CD14-positive monocyte (primary cell): ENCODE measurements around the gene HGFAC. TPM values are rescaled to one million over a fixed set of nuclear protein-coding genes. Genes with fewer than 3 reads are reported as not detected.

Source experiments
- DNase-seq, 3 donors: peaks; one replicate each; pipeline ENCODE4 v3.0.0-alpha.2; 2011 to 2022
- H2AFZ ChIP-seq: 2 replicates; pipeline ENCODE4 v1.6.0; 2012; ENCODE audit warnings: mild to moderate bottlenecking, low read depth, low read length, inconsistent platforms; ENCODE audit not compliant: insufficient read depth, poor library complexity, severe bottlenecking
- H3K27ac ChIP-seq, 2 donors: 1 replicate in 1 of 2; 2 replicates in 1 of 2; pipeline ENCODE4 v1.5.1; 2012 to 2013; ENCODE audit warnings: low read length in 2 of 2, control low read depth in 1 of 2, inconsistent platforms in 1 of 2, low read depth in 1 of 2, mild to moderate bottlenecking in 1 of 2
- H3K27me3 ChIP-seq, 2 donors: one replicate each; pipeline versions ENCODE4 v1.6.0 to v1.6.1; 2011 to 2013; ENCODE audit warnings: low read length in 2 of 2; ENCODE audit not compliant: control insufficient read depth in 2 of 2, insufficient read depth in 2 of 2
- H3K36me3 ChIP-seq, 2 donors: replicated peaks in 1 of 2; 1 replicate in 1 of 2; 2 replicates in 1 of 2; pipeline versions ENCODE4 v1.5.1 to v1.6.1; 2012 to 2013; ENCODE audit warnings: low read length in 2 of 2, control low read depth in 1 of 2, inconsistent platforms in 1 of 2, mild to moderate bottlenecking in 1 of 2; ENCODE audit not compliant: insufficient read depth in 2 of 2, control insufficient read depth in 1 of 2
- H3K4me1 ChIP-seq, 2 donors: 1 replicate in 1 of 2; 2 replicates in 1 of 2; pipeline versions ENCODE4 v1.5.1 to v1.6.1; 2012 to 2013; ENCODE audit warnings: low read length in 2 of 2, control low read depth in 1 of 2, inconsistent platforms in 1 of 2, mild to moderate bottlenecking in 1 of 2, moderate library complexity in 1 of 2; ENCODE audit not compliant: insufficient read depth in 2 of 2, control insufficient read depth in 1 of 2
- H3K4me2 ChIP-seq: replicated peaks from 2 replicates; pipeline ENCODE3; 2012; ENCODE audit warnings: low read length, moderate library complexity, mild to moderate bottlenecking; ENCODE audit not compliant: poor library complexity, severe bottlenecking; ENCODE audit errors: extremely low read depth
- H3K4me3 ChIP-seq, 3 experiments: fragments of 200-600 bp in 1 of 3; sonication (generic) in 1 of 3; replicated peaks in 1 of 3; 1 replicate in 2 of 3; 2 replicates in 1 of 3; pipeline ENCODE4 v1.5.1; 2011 to 2013; ENCODE audit warnings: low read length in 3 of 3, mild to moderate bottlenecking in 3 of 3, control low read depth in 2 of 3, low read depth in 2 of 3, inconsistent platforms in 1 of 3, moderate library complexity in 1 of 3
- H3K79me2 ChIP-seq: 2 replicates; pipeline ENCODE4 v1.6.0; 2012; ENCODE audit warnings: mild to moderate bottlenecking, control low read depth, inconsistent platforms, low read length, moderate library complexity; ENCODE audit not compliant: insufficient read depth
- H3K9ac ChIP-seq: 2 replicates; pipeline ENCODE4 v1.6.0; 2017; ENCODE audit warnings: low read length, mild to moderate bottlenecking; ENCODE audit not compliant: insufficient read depth, poor library complexity, severe bottlenecking
- H3K9me3 ChIP-seq, 2 donors: replicated peaks in 1 of 2; 1 replicate in 1 of 2; 2 replicates in 1 of 2; pipeline versions ENCODE4 v1.5.1 to v1.6.1; 2012 to 2013; ENCODE audit warnings: low read length in 2 of 2, control low read depth in 1 of 2; ENCODE audit not compliant: control insufficient read depth in 1 of 2, insufficient read depth in 1 of 2
- H4K20me1 ChIP-seq: 2 replicates; pipeline ENCODE4 v1.6.0; 2012; ENCODE audit warnings: mild to moderate bottlenecking, low read length, control low read depth, moderate library complexity; ENCODE audit not compliant: insufficient read depth
- H3K27ac Mint-ChIP-seq, 7 donors: one replicate each; pipeline ENCODE4 v1.8.0; 2020; ENCODE audit warnings: mild to moderate bottlenecking in 7 of 7, mixed read lengths in 7 of 7, moderate library complexity in 6 of 7, inconsistent platforms in 2 of 7
- H3K27me3 Mint-ChIP-seq, 3 donors: one replicate each; pipeline ENCODE4 v1.8.0; 2021 to 2022; ENCODE audit warnings: low read depth in 3 of 3, mild to moderate bottlenecking in 3 of 3, mixed read lengths in 3 of 3, moderate library complexity in 3 of 3, inconsistent platforms in 1 of 3
- H3K36me3 Mint-ChIP-seq, 2 donors: one replicate each; pipeline ENCODE4 v1.8.0; 2020; ENCODE audit warnings: mixed read lengths in 2 of 2, inconsistent platforms in 1 of 2, mild to moderate bottlenecking in 1 of 2
- H3K4me1 Mint-ChIP-seq: one replicate; pipeline ENCODE4 v1.8.0; 2020; ENCODE audit warnings: mild to moderate bottlenecking, mixed read lengths
- H3K4me3 Mint-ChIP-seq, 2 donors: one replicate each; pipeline ENCODE4 v1.8.0; 2020; ENCODE audit warnings: mild to moderate bottlenecking in 2 of 2, mixed read lengths in 2 of 2, moderate library complexity in 1 of 2
- H3K9me3 Mint-ChIP-seq, 7 donors: one replicate each; pipeline ENCODE4 v1.8.0; 2020 to 2022; ENCODE audit warnings: mixed read lengths in 7 of 7, mild to moderate bottlenecking in 6 of 7, moderate library complexity in 6 of 7, inconsistent platforms in 2 of 7
- whole genome bisulfite sequencing: methylation state at CpG from one replicate; pipeline ENCODE4 v1.1.5; 2013; ENCODE audit warnings: missing lambda C conversion rate; ENCODE audit not compliant: insufficient coverage; 5-methylcytosine and 5-hydroxymethylcytosine counted together
- intact Hi-C, 2 donors: fragments of 100-400 bp; cut with micrococcal nuclease; formaldehyde crosslinking; loops; one replicate each; pipeline versions ENCODE4 v1.15.0 to v1.15.1; 2023
- polyA plus RNA-seq, 3 donors: library from polyadenylated mRNA; depleted of rRNA in 1 of 3; unstranded in 2 of 3; stranded (reverse) in 1 of 3; fragments of 300-500 nt in 2 of 3; fragments of >200 nt in 1 of 3; fragmentation: Illumina TruSeq in 2 of 3; gene quantifications; 1 replicate in 2 of 3; 2 replicates in 1 of 3; pipeline ENCODE4 v1.2.3, GENCODE V29; 2012 to 2021
- TF ChIP-seq, protein P1 (sequence below): fragments of 200-600 bp; IDR thresholded peaks from one replicate; pipeline ENCODE4 v1.8.0; 2022; ENCODE audit warnings: antibody characterized with exemption, mild to moderate bottlenecking

The HGFAC gene
- polyA plus RNA-seq, 3 donors, result 0.17 TPM; not detected in 2

DNA sequence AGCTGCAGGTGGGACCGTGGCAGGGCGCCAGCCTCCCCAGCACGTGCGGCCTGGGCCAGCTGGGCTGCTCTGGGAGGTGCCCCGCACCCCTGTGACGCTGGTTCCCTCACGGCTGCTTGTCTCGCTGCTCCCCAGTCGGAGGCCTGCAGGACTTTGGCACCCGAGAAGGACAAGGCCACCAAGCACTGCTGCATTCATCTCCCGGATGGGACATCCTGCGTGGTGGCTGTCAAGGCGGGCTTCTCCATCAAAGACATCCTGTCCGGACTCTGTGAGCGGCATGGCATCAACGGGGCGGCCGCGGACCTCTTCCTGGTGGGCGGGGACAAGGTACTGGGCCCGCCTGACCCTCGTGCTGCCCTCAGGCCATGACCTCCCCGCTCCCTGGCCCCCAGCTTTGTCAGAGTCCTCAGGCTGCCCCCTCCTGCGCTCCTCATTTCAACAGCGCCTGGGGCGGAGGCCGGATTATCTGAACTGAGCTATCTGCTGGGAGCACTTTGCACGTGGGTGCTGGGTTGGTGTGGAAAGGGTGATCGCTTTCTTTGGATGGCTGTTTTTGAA lies 19.4 kb upstream of the HGFAC start:
- Mint-ChIP-seq H3K36me3 (peaks cover 21% of the 10 kb centered on the region in 2 donors), H3K27me3 (peaks cover 0 to 4% (median 0%) of the 10 kb centered on the region in 3 donors), H3K27ac (no peak overlapping the region)

DNA sequence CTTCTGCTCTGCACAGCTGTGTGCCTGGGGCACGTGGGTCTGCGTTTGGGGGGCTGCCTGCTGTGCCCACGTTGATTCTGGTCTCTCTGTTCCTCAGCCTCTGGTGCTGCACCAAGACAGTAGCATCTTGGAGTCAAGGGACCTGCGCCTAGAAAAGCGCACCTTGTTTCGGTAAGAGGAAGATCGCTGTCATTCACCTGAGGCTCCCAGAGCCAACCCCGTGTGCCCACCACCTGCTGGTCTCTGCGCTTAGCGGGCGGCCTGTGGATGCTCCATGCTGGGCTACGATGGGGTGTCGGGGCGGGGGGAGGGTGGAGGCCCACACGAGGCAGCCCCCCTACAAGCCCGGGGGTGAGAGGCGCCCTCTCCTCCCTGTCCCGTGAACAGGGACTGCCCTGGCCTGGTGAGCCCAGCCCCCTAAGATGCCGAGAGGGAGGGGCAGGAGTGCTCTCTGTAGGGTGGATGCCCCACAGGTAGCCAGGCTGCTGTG lies 18.9 kb upstream of the HGFAC start:
- H3K9ac ChIP-seq, result no peak overlapping the region
- Mint-ChIP-seq H3K36me3 (peaks cover 16% of the 10 kb centered on the region in 2 donors), H3K4me1 (peaks cover under 1% of the 10 kb centered on the region), H3K27ac (no peak overlapping the region), H3K4me3 (no peak overlapping the region), H3K27me3 (peaks cover 0 to 3% (median 0%) of the 10 kb centered on the region in 3 donors), H3K9me3 (peaks cover 0 to 1% (median 0%) of the 10 kb centered on the region in 7 donors)
- no peaks in the 10 kb centered on the region for H3K9me3 ChIP-seq
- H3K4me3 ChIP-seq, result no peak overlapping the region
- H3K4me2 ChIP-seq, result no peak overlapping the region
- no peaks in the 10 kb centered on the region for H4K20me1 ChIP-seq
- H3K4me1 ChIP-seq, result no peaks in the 10 kb centered on the region
- H2AFZ ChIP-seq, result no peak overlapping the region
- no peaks in the 10 kb centered on the region for H3K79me2 ChIP-seq
- TF ChIP-seq, protein P1, sequence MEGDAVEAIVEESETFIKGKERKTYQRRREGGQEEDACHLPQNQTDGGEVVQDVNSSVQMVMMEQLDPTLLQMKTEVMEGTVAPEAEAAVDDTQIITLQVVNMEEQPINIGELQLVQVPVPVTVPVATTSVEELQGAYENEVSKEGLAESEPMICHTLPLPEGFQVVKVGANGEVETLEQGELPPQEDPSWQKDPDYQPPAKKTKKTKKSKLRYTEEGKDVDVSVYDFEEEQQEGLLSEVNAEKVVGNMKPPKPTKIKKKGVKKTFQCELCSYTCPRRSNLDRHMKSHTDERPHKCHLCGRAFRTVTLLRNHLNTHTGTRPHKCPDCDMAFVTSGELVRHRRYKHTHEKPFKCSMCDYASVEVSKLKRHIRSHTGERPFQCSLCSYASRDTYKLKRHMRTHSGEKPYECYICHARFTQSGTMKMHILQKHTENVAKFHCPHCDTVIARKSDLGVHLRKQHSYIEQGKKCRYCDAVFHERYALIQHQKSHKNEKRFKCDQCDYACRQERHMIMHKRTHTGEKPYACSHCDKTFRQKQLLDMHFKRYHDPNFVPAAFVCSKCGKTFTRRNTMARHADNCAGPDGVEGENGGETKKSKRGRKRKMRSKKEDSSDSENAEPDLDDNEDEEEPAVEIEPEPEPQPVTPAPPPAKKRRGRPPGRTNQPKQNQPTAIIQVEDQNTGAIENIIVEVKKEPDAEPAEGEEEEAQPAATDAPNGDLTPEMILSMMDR, result no peak
- intact Hi-C loops, result no loop called here
- H3K27ac ChIP-seq, result no peak overlapping the region
- H3K27me3 ChIP-seq, result no peaks in the 10 kb centered on the region
- H3K36me3 ChIP-seq, result peaks cover 4 to 5% of the 10 kb centered on the region in 2 donors
- WGBS, result 98% methylated on average over 14 of the region's 19 CpGs
- no peak for DNase-seq

More for the DNA sequence above, 19.4 kb upstream of the HGFAC start:
- DNase-seq, result no peak
- WGBS, result 94% methylated on average over 26 of the region's 29 CpGs
- no peak overlapping the region for H3K27ac ChIP-seq
- H4K20me1 ChIP-seq, result no peaks in the 10 kb centered on the region
- no peak overlapping the region for H3K4me2 ChIP-seq
- H3K27me3 ChIP-seq, result no peaks in the 10 kb centered on the region
- peaks cover 0 to 1% (median 0%) of the 10 kb centered on the region in 7 donors for H3K9me3 Mint-ChIP-seq
- no peaks in the 10 kb centered on the region for H3K4me1 ChIP-seq
- H3K36me3 ChIP-seq, result peaks cover 5 to 9% of the 10 kb centered on the region in 2 donors
- no peak overlapping the region for H3K9ac ChIP-seq
- peaks cover 2% of the 10 kb centered on the region for H3K4me1 Mint-ChIP-seq
- H3K9me3 ChIP-seq, result no peaks in the 10 kb centered on the region
- H2AFZ ChIP-seq, result no peak overlapping the region
- TF ChIP-seq, protein P1, result no peak
- intact Hi-C loops, result no loop called here
- H3K79me2 ChIP-seq, result no peaks in the 10 kb centered on the region
- H3K4me3 ChIP-seq, result no peak overlapping the region
- no peak overlapping the region for H3K4me3 Mint-ChIP-seq
